Activated naive CD8-positive, alpha-beta T cell treated with anti-CD3 and anti-CD28 coated beads, Interleukin-2, amount 10 ng/mL, durations not matched to agents 7 days and 5 days (primary cell): ENCODE results near the gene KIF1A. TPM values are rescaled to one million over a fixed set of nuclear protein-coding genes. Genes with fewer than 3 reads are reported as not detected.

Experiments
- ATAC-seq: fragments of 150-1000 bp; cut with Tn5 transposase; one replicate; pipeline ENCODE4 v1.10.0; 2021; ENCODE audit warnings: low read depth, moderate library complexity
- POLR2A ChIA-PET: fragments of 350-600 bp; sonication (Branson Sonifier 250); formaldehyde crosslinking; loops from one replicate; lab custom pipeline; 2021; ENCODE audit warnings: antibody characterized with exemption; lab: Charles Lee
- DNase-seq: peaks from one replicate; pipeline ENCODE4 v3.0.0; 2021
- H3K27ac Mint-ChIP-seq: one replicate; pipeline ENCODE4 v1.8.0; 2022; ENCODE audit warnings: mild to moderate bottlenecking, mixed read lengths
- H3K27me3 Mint-ChIP-seq: one replicate; pipeline ENCODE4 v1.8.0; 2022; ENCODE audit warnings: mild to moderate bottlenecking, moderate library complexity, mixed read lengths
- H3K36me3 Mint-ChIP-seq: one replicate; pipeline ENCODE4 v1.8.0; 2021; ENCODE audit warnings: mild to moderate bottlenecking, mixed read lengths
- H3K4me1 Mint-ChIP-seq: one replicate; pipeline ENCODE4 v1.8.0; 2021; ENCODE audit warnings: mixed read lengths
- H3K4me3 Mint-ChIP-seq: one replicate; pipeline ENCODE4 v1.8.0; 2022; ENCODE audit warnings: mild to moderate bottlenecking, moderate library complexity, mixed read lengths
- H3K9me3 Mint-ChIP-seq: one replicate; pipeline ENCODE4 v1.8.0; 2021; ENCODE audit warnings: mixed read lengths
- total RNA-seq, 2 experiments: library from RNA; stranded (reverse); gene quantifications; one replicate each; pipeline ENCODE4 v1.2.3, GENCODE V29; 2021

The KIF1A gene
- total RNA-seq, 2 experiments from 2014 or later = 2.0 to 2.3 TPM

GRCh38 chr2:240727439-240727838 lies 92.6 kb downstream of the KIF1A start:
- POLR2A ChIA-PET = no interaction called here
- ATAC-seq = no peak
- DNase-seq = no peak
- Mint-ChIP-seq H3K27ac (no peak overlapping the region), H3K36me3 (no peaks in the 10 kb centered on the region), H3K4me3 (no peak overlapping the region), H3K9me3 (no peaks in the 10 kb centered on the region), H3K4me1 (no peaks in the 10 kb centered on the region), H3K27me3 (peaks cover 2% of the 10 kb centered on the region)

DNA sequence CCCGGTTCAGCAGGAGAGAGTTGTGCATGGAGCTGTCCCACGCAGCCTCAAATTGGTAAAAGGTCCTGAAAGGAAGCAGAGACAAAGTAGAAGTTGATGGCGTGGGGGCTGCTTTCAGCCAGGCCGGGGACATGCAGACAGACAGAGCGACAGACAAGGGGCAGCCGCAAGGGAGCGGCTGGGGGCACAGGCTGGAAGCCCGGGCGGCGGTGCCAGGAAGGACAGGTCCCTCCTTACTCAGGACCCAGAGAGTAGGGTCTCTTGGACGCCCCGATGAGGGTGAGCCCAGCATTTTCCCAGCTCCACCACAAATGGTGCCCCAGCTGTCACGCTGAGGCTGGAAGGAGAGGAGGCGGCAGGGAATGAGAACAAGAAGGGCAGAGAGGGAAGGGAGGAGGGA lies 93.1 kb downstream of the KIF1A start:
- POLR2A ChIA-PET = no interaction called here
- Mint-ChIP-seq H3K27me3 (peaks cover 2% of the 10 kb centered on the region), H3K9me3 (no peaks in the 10 kb centered on the region), H3K4me3 (no peak overlapping the region), H3K36me3 (no peaks in the 10 kb centered on the region), H3K27ac (no peak overlapping the region), H3K4me1 (no peaks in the 10 kb centered on the region)
- ATAC-seq (no peak), DNase-seq (no peak)

GRCh38 chr2:240725671-240726070 lies 94.3 kb downstream of the KIF1A start:
- ATAC-seq = no peak
- no peaks in the 10 kb centered on the region for H3K4me1 Mint-ChIP-seq
- no peaks in the 10 kb centered on the region for H3K36me3 Mint-ChIP-seq
- no peak overlapping the region for H3K4me3 Mint-ChIP-seq
- H3K9me3 Mint-ChIP-seq = no peaks in the 10 kb centered on the region
- POLR2A ChIA-PET = interaction anchor here (0.7 kb wide), 1 partner anchor 20 kb away, joined by 3 read pairs; no protein-coding TSS in a partner anchor
- no peak overlapping the region for H3K27ac Mint-ChIP-seq
- no peak for DNase-seq
- H3K27me3 Mint-ChIP-seq = no peaks in the 10 kb centered on the region

DNA sequence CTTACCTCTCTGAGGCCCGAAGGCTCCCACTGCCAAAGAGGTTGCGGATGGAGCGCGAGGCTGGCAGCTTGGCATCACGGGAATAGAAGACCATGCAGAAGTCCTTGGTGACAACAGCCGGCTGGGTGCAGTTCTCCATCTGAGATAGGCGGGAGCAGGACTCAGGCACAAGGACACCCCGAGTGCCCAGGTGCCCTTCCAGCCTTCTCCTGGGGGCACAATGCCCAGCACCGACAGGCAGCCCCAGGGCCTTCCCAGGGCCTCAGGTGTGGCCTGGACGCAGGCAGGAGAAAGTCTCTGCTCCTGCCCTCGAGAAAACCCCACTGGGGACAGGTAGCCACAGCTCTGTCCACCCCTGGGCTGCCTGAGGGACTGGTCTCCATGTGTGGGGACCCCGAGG lies 94.8 kb downstream of the KIF1A start:
- no peaks in the 10 kb centered on the region for H3K9me3 Mint-ChIP-seq
- POLR2A ChIA-PET = no interaction called here
- H3K4me3 Mint-ChIP-seq = no peak overlapping the region

DNA sequence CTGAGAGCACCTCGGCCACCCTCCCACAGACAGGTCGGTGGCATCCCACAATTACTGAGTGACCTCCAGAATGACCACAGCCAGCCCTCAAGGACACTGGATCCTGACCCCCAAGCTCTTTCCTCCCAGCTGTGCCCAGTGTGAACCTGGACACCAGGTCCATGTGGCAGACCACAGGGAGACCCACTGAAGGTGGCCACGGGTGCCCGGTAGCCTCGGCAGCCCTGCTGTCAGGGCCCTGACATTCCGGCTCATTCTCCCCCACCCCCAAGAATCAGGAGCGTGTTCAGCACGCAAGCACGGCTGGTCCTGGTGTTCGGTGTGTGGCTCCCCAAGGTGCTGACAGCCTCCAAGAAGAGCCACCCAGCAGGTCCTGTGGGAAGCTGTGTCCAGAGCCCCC lies 95.6 kb downstream of the KIF1A start:
- H3K36me3 Mint-ChIP-seq = no peaks in the 10 kb centered on the region
- no peaks in the 10 kb centered on the region for H3K9me3 Mint-ChIP-seq
- no peak for DNase-seq
- ATAC-seq = no peak
- no peaks in the 10 kb centered on the region for H3K4me1 Mint-ChIP-seq
- no peak overlapping the region for H3K27ac Mint-ChIP-seq
- no peaks in the 10 kb centered on the region for H3K27me3 Mint-ChIP-seq
- no peak overlapping the region for H3K4me3 Mint-ChIP-seq
- POLR2A ChIA-PET = no interaction called here

More for the DNA sequence above, 94.8 kb downstream of the KIF1A start:
- Mint-ChIP-seq H3K27ac (no peak overlapping the region), H3K4me1 (no peaks in the 10 kb centered on the region), H3K27me3 (no peaks in the 10 kb centered on the region), H3K36me3 (no peaks in the 10 kb centered on the region)
- ATAC-seq = no peak
- no peak for DNase-seq

DNA sequence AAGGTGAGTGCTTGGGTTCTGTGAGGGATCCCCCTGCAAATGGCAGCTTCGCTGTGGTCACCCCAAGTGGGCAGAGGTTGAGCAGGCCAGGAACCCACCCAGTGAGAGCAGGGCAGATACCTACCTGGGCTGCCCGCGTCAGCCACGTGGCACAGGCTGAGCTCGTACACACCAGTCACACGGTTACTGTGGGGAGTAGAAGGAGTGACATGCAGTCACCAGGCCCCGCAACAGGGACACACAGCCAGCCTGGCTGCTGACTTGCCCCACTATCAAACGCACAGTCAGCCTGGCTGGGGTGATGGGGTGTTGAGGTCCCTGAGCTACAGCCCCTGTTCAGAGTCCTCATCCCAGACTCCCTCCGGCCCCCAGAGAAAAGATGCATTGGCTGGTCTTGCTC lies 96.2 kb downstream of the KIF1A start:
- POLR2A ChIA-PET = no interaction called here
- Mint-ChIP-seq H3K4me3 (no peak overlapping the region), H3K27me3 (no peaks in the 10 kb centered on the region), H3K4me1 (no peaks in the 10 kb centered on the region), H3K27ac (no peak overlapping the region), H3K36me3 (no peaks in the 10 kb centered on the region), H3K9me3 (no peaks in the 10 kb centered on the region)
- no peak for DNase-seq
- ATAC-seq = no peak

DNA sequence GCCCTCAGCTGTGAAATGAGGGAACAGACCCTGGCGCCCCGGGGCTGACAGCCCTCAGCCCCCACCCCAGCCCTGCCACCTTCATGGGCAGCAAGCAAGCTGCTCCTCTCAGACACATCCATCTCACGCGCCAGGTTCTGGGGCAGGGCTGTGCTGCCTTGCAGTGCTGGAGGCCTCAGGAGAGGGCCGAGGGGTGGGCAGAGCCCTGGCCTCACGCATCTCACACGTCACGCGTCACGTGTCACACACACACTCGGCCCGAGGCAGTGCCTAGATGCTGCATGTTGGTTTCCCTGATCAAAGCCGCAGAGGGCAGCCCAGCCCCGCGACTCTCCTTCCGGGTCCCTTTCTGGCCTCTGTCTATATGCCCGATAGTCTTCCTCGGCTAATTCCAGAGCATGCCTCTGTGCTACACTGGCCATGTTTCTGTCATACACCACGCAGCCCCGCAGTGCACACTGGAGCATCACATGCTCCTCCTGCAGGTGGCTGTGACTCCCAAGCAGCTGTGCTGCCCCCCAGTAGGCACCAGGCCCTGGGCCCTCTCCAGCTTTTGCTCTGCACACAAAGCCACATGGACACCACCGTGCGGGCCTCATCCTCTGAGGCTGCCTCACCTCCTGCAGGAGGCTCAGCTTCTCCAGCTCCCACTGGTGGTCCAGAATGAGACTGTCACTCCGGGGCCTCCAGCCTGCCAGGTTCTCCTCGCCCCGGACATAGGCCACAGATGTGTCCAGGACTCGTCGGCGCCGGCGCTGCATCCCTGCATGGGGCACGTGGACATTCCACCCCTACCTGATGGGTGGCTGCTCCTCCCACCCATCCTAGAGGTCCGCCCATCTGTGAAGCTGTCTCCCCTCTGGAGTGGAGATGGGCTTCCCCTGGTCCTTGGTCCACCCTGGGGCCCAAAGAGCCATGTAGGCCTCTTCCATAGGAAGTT lies 97.0 kb downstream of the KIF1A start:
- H3K27me3 Mint-ChIP-seq = no peaks in the 10 kb centered on the region
- no peaks in the 10 kb centered on the region for H3K36me3 Mint-ChIP-seq
- no peak overlapping the region for H3K4me3 Mint-ChIP-seq
- POLR2A ChIA-PET = no interaction called here
- H3K27ac Mint-ChIP-seq = no peak overlapping the region
- ATAC-seq (no peak), DNase-seq (no peak)
- no peaks in the 10 kb centered on the region for H3K9me3 Mint-ChIP-seq
- H3K4me1 Mint-ChIP-seq = no peaks in the 10 kb centered on the region

- Mint-ChIP-seq H3K27me3 (no peaks in the 10 kb centered on the region), H3K4me3 (no peak overlapping the region), H3K4me1 (no peaks in the 10 kb centered on the region), H3K36me3 (no peaks in the 10 kb centered on the region), H3K9me3 (no peaks in the 10 kb centered on the region), H3K27ac (no peak overlapping the region)
- DNase-seq = no peak
- ATAC-seq = no peak
- POLR2A ChIA-PET = no interaction called here
Observed at GRCh38 chr2:240722376-240722775, 97.6 kb downstream of the KIF1A start.

GRCh38 chr2:240721596-240722180 lies 98.3 kb downstream of the KIF1A start:
- H3K27ac Mint-ChIP-seq = no peak overlapping the region
- H3K36me3 Mint-ChIP-seq = no peaks in the 10 kb centered on the region
- DNase-seq (no peak), ATAC-seq (no peak)
- H3K4me3 Mint-ChIP-seq = no peak overlapping the region
- H3K27me3 Mint-ChIP-seq = no peaks in the 10 kb centered on the region
- POLR2A ChIA-PET = interaction anchor here (0.6 kb wide), 1 partner anchor 16 kb away, joined by 4 read pairs; no protein-coding TSS in a partner anchor
- no peaks in the 10 kb centered on the region for H3K4me1 Mint-ChIP-seq
- no peaks in the 10 kb centered on the region for H3K9me3 Mint-ChIP-seq

- Mint-ChIP-seq H3K4me3 (no peak overlapping the region), H3K27me3 (no peaks in the 10 kb centered on the region), H3K9me3 (no peaks in the 10 kb centered on the region), H3K27ac (no peak overlapping the region), H3K36me3 (no peaks in the 10 kb centered on the region), H3K4me1 (no peaks in the 10 kb centered on the region)
- POLR2A ChIA-PET = interaction anchor here (0.6 kb wide), 1 partner anchor 15 kb away, joined by 4 read pairs; no protein-coding TSS in a partner anchor
- DNase-seq (no peak), ATAC-seq (no peak)
Observed at GRCh38 chr2:240720686-240721595, 99.1 kb downstream of the KIF1A start.

- ATAC-seq = no peak
- Mint-ChIP-seq H3K27me3 (no peaks in the 10 kb centered on the region), H3K4me3 (no peak overlapping the region), H3K9me3 (no peaks in the 10 kb centered on the region), H3K27ac (no peak overlapping the region), H3K4me1 (no peaks in the 10 kb centered on the region), H3K36me3 (no peaks in the 10 kb centered on the region)
- POLR2A ChIA-PET = no interaction called here
- DNase-seq = no peak
Observed at GRCh38 chr2:240719676-240720545, 100.1 kb downstream of the KIF1A start.

DNA sequence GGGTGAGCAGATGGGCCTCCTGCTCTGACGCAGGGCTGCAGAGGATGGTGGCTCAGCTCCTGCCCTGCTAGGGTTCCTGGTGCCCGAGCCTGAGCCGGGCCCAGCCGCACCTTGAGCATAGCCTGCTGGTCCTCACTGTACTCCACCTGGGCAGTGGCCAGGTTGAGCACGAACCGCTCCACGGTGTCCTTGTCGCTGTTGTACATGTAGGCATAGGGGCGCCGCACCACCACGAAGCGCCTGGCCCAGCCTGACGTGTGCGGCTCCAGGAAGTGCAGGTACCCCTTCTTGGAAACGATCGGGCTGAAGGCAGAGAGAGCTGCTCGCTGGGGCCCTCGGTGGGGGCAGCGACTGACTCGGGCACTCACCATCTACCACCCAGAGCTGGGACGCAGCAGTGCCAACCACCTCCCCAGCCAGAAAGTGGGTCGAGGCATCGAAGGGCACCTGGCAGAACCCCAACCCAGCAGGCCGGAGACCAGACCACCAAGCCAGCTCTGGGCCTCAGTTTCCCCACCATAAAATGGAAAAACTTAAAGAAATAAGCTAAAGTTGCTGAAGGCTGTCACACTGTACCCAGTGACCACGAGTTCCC lies 101.0 kb downstream of the KIF1A start:
- ATAC-seq (no peak), DNase-seq (no peak)
- Mint-ChIP-seq H3K27me3 (no peaks in the 10 kb centered on the region), H3K4me1 (no peaks in the 10 kb centered on the region), H3K27ac (no peak overlapping the region), H3K36me3 (no peaks in the 10 kb centered on the region), H3K9me3 (no peaks in the 10 kb centered on the region), H3K4me3 (no peak overlapping the region)
- POLR2A ChIA-PET = no interaction called here
